Endothelial cell (in vitro differentiated cells): Measurements from ENCODE around the gene TRMT11. TPM values are rescaled to one million over a fixed set of nuclear protein-coding genes. Genes with fewer than 3 reads are reported as not detected.

Experiments
- DNase-seq: peaks from one replicate; pipeline ENCODE4 v3.0.0; 2021; ENCODE audit warnings: low spot score
- H3K27ac Mint-ChIP-seq: one replicate; pipeline ENCODE4 v1.8.0; 2021; ENCODE audit warnings: mixed read lengths, inconsistent platforms; ENCODE audit not compliant: unreplicated experiment
- H3K27me3 Mint-ChIP-seq: one replicate; pipeline ENCODE4 v1.8.0; 2021; ENCODE audit warnings: mild to moderate bottlenecking, moderate library complexity, mixed read lengths, inconsistent platforms; ENCODE audit not compliant: unreplicated experiment
- H3K36me3 Mint-ChIP-seq: one replicate; pipeline ENCODE4 v1.8.0; 2021; ENCODE audit warnings: mild to moderate bottlenecking, low read depth, mixed read lengths, inconsistent platforms; ENCODE audit not compliant: unreplicated experiment
- H3K4me1 Mint-ChIP-seq: one replicate; pipeline ENCODE4 v1.8.0; 2021; ENCODE audit warnings: mild to moderate bottlenecking, mixed read lengths, inconsistent platforms; ENCODE audit not compliant: unreplicated experiment
- H3K4me3 Mint-ChIP-seq: one replicate; pipeline ENCODE4 v1.8.0; 2021; ENCODE audit warnings: mild to moderate bottlenecking, mixed read lengths, inconsistent platforms; ENCODE audit not compliant: unreplicated experiment
- H3K9me3 Mint-ChIP-seq: one replicate; pipeline ENCODE4 v1.8.0; 2021; ENCODE audit warnings: mixed read lengths, inconsistent platforms; ENCODE audit not compliant: unreplicated experiment
- CTCF ChIP-seq: fragments of 200-600 bp; sonication (generic); IDR thresholded peaks from one replicate; pipeline ENCODE4 v1.5.0; 2021; ENCODE audit warnings: antibody characterized with exemption; ENCODE audit not compliant: unreplicated experiment
- total RNA-seq: library from RNA; stranded (reverse); fragmentation: NEBNext Ultra II Directional; extraction: Animal tissue kit (Norgen Biotek cat#: 25700); gene quantifications from one replicate; pipeline ENCODE4 v1.2.1, GENCODE V29; 2021; ENCODE audit not compliant: unreplicated experiment

Gene TRMT11
- total RNA-seq, 1 donor from 2014 or later, result 9.6 TPM

GRCh38 chr6:125991653-125992052, 5.3 kb downstream of the TRMT11 start:
- H3K4me3 Mint-ChIP-seq, result no peak overlapping the region
- no peak for DNase-seq
- H3K27ac Mint-ChIP-seq, result no peak overlapping the region
- no peak for TF ChIP-seq CTCF
- peaks cover 2% of the 10 kb centered on the region for H3K27me3 Mint-ChIP-seq
- no peaks in the 10 kb centered on the region for H3K36me3 Mint-ChIP-seq
- H3K9me3 Mint-ChIP-seq, result no peaks in the 10 kb centered on the region
- H3K4me1 Mint-ChIP-seq, result no peaks in the 10 kb centered on the region

- Mint-ChIP-seq H3K9me3 (no peaks in the 10 kb centered on the region), H3K27me3 (peaks cover 2% of the 10 kb centered on the region), H3K36me3 (peaks cover 4% of the 10 kb centered on the region), H3K4me3 (no peak overlapping the region), H3K4me1 (no peaks in the 10 kb centered on the region), H3K27ac (no peak overlapping the region)
- no peak for DNase-seq
- TF ChIP-seq CTCF, result no peak
Observed at GRCh38 chr6:125994670-125995488, 8.5 kb downstream of the TRMT11 start.

- Mint-ChIP-seq H3K9me3 (no peaks in the 10 kb centered on the region), H3K36me3 (peaks cover 4% of the 10 kb centered on the region), H3K27me3 (peaks cover 2% of the 10 kb centered on the region), H3K4me1 (no peaks in the 10 kb centered on the region), H3K27ac (no peak overlapping the region), H3K4me3 (no peak overlapping the region)
- peak; percentile 69 for DNase-seq
- peak; percentile 97 for TF ChIP-seq CTCF
Observed at GRCh38 chr6:125995972-125996580, 9.7 kb downstream of the TRMT11 start.

- no peaks in the 10 kb centered on the region for H3K27me3 Mint-ChIP-seq
- no peak overlapping the region for H3K4me3 Mint-ChIP-seq
- TF ChIP-seq CTCF, result no peak
- peaks cover 4% of the 10 kb centered on the region for H3K36me3 Mint-ChIP-seq
- H3K27ac Mint-ChIP-seq, result no peak overlapping the region
- no peak for DNase-seq
- no peaks in the 10 kb centered on the region for H3K9me3 Mint-ChIP-seq
- peaks cover 7% of the 10 kb centered on the region for H3K4me1 Mint-ChIP-seq
Observed at GRCh38 chr6:126002755-126003679, 16.7 kb downstream of the TRMT11 start.
